Non-pigmented ciliary epithelial cell (primary cell): ENCODE data around the gene DACH1.

Experiments
- DNase-seq: peaks from one replicate; pipeline ENCODE4 v3.0.0-alpha.2; 2010; ENCODE audit warnings: low read depth

Gene DACH1

DNA sequence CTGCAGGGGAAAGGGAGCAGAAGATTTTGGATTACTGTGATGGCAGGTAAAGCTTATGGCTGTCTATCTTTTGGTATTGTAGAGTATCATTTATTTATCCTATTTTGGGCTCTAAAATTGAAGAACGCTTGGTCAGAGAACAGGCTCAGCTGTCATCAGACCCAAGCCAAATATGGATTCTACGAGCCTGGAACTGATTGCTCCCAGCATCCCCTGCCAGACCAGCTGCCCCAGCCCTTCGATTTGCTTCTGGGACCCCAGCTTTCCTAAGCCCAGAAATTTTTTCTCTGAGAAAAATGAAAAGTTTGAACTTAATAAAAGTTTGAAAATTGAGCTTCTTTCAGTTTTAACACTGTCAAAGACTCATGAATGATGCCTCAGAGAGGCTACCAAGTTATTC lies 472.8 kb downstream of the DACH1 start:
- DNase-seq = no peak
